Small intestine (tissue), 16 donors: ENCODE data around the gene JSRP1. TPM values are rescaled to one million over a fixed set of nuclear protein-coding genes. Genes with fewer than 3 reads are reported as not detected.

ENCODE experiments used
- DNase-seq, 2 donors: peaks; one replicate each; pipeline versions ENCODE4 v3.0.0 to v3.0.0-alpha.2; 2013
- FAIRE-seq: peaks from 2 replicates; lab custom pipeline; 2012; peaks lifted over from hg19 to GRCh38; lab: Jason Lieb, UNC
- H3K27ac ChIP-seq, 3 donors: one replicate each; pipeline ENCODE4 v1.5.1; 2013; ENCODE audit warnings: low read length in 2 of 3, mild to moderate bottlenecking in 2 of 3, control low read depth in 1 of 3, inconsistent platforms in 1 of 3, low read depth in 1 of 3, moderate library complexity in 1 of 3
- H3K27me3 ChIP-seq, 3 donors: one replicate each; pipeline ENCODE4 v1.6.1; 2013; ENCODE audit warnings: low read length in 3 of 3, inconsistent platforms in 1 of 3; ENCODE audit not compliant: control insufficient read depth in 3 of 3, insufficient read depth in 3 of 3
- H3K36me3 ChIP-seq, 3 donors: one replicate each; pipeline ENCODE4 v1.6.1; 2013; ENCODE audit warnings: low read length in 3 of 3, inconsistent platforms in 1 of 3, low read depth in 1 of 3, mild to moderate bottlenecking in 1 of 3, moderate library complexity in 1 of 3; ENCODE audit not compliant: control insufficient read depth in 3 of 3, insufficient read depth in 2 of 3
- H3K4me1 ChIP-seq, 3 donors: one replicate each; pipeline ENCODE4 v1.6.1; 2013; ENCODE audit warnings: low read length in 2 of 3, inconsistent platforms in 1 of 3, low read depth in 1 of 3, mild to moderate bottlenecking in 1 of 3, moderate library complexity in 1 of 3; ENCODE audit not compliant: control insufficient read depth in 3 of 3, insufficient read depth in 2 of 3
- H3K4me3 ChIP-seq, 3 donors: one replicate each; pipeline ENCODE4 v1.5.1; 2013; ENCODE audit warnings: low read length in 3 of 3, control low read depth in 1 of 3, inconsistent platforms in 1 of 3, low read depth in 1 of 3, mild to moderate bottlenecking in 1 of 3, moderate library complexity in 1 of 3
- H3K9me3 ChIP-seq, 2 donors: one replicate each; pipeline ENCODE4 v1.6.1; 2013; ENCODE audit warnings: low read depth in 1 of 2, low read length in 1 of 2; ENCODE audit not compliant: control insufficient read depth in 2 of 2, insufficient read depth in 1 of 2
- WGBS, 3 donors: extraction: QIAGEN DNeasy Blood & Tissue Kit; methylation state at CpG; one replicate each; pipeline ENCODE4 v1.1.7; 2013; 5-methylcytosine and 5-hydroxymethylcytosine counted together
- long read RNA-seq, 10 donors: transcript quantifications; one replicate each; lab custom pipeline, GENCODE V29; 2026
- polyA plus RNA-seq, 4 donors: library from polyadenylated mRNA; stranded (reverse) in 3 of 4; unstranded in 1 of 4; fragments of 200-250 nt in 3 of 4; fragments of 120-200 nt in 1 of 4; gene quantifications; one replicate each; pipeline versions ENCODE4 v1.2.1 to v1.2.3, GENCODE V29; 2013
- donor health status: healthy with polysubstance abuse.
- donor health status: control.
- donor health status: control.
- donor health status: Bipolar disorder and iron deficiency.
- donor health status: healthy.

The JSRP1 gene, protein sequence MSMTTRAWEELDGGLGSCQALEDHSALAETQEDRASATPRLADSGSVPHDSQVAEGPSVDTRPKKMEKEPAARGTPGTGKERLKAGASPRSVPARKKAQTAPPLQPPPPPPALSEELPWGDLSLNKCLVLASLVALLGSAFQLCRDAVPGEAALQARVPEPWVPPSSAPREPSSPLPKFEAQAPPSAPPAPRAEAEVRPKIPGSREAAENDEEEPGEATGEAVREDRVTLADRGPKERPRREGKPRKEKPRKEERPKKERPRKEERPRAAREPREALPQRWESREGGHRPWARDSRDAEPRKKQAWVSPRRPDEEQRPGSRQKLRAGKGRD
- polyA plus RNA-seq: 1 to 10 TPM in 3 of 4 donors, under 1 TPM in 1; 0.69 to 2.4 (median 1.6) TPM
- long read RNA-seq, donor 1: 0 reads
- long read RNA-seq, donor 2: 0 reads
- long read RNA-seq, donor 3, partial matches to known transcripts: 546 of 546 reads
- long read RNA-seq, donor 3, other reads (novel, unspliced or antisense): 0 of 546 reads
- long read RNA-seq, donor 4: 0 reads
- long read RNA-seq, donor 5, partial matches to known transcripts: 315 of 315 reads
- long read RNA-seq, donor 5, other reads (novel, unspliced or antisense): 0 of 315 reads
- long read RNA-seq, donor 6: 0 reads
- long read RNA-seq, donor 7, partial matches to known transcripts: 1,480 of 1,514 reads
- long read RNA-seq, donor 7, other reads (novel, unspliced or antisense): 34 of 1,514 reads
- long read RNA-seq, donor 8, partial matches to known transcripts: 0 of 3 reads
- long read RNA-seq, donor 8, other reads (novel, unspliced or antisense): 0 of 3 reads
- long read RNA-seq, donor 9: 0 reads
- long read RNA-seq, donor 10, partial matches to known transcripts: 892 of 938 reads
- long read RNA-seq, donor 10, other reads (novel, unspliced or antisense): 46 of 938 reads

GRCh38 chr19:2255982-2256685 is at the start of gene JSRP1:
Gene JSRP1 (minus strand): TSS chr19:2256417. CDS start chr19:2255314, 1,103 bp downstream.
- DNase-seq (peak in 1 of 2 donors; percentile 21), FAIRE-seq (no peak)
- 67 to 73% (median 70%) methylated on average over 24 of the region's 24 CpGs for WGBS, 3 donors
- H3K4me1 ChIP-seq: peaks cover 0 to 20% (median 0%) of the 10 kb centered on the region in 3 donors
- H3K27ac ChIP-seq: no peak within 1 kb of the TSS
- no peaks in the 10 kb centered on the region for H3K36me3 ChIP-seq
- no peak within 1 kb of the TSS for H3K4me3 ChIP-seq
- H3K27me3 ChIP-seq: peaks cover 15 to 46% (median 16%) of the 10 kb centered on the region in 3 donors
- no peaks in the 10 kb centered on the region for H3K9me3 ChIP-seq

GRCh38 chr19:2305452-2306280 is 49.4 kb upstream of the JSRP1 start:
- Histone ChIP-seq H3K27me3 (peaks cover 0 to 67% (median 13%) of the 10 kb centered on the region in 3 donors), H3K4me1 (peaks cover 0 to 33% (median 0%) of the 10 kb centered on the region in 3 donors), H3K4me3 (no peak overlapping the region), H3K27ac (peak overlapping the region in 1 of 3 donors; percentile 70), H3K36me3 (no peaks in the 10 kb centered on the region), H3K9me3 (no peaks in the 10 kb centered on the region)
- FAIRE-seq (no peak), DNase-seq (no peak)
- 72 to 78% (median 72%) methylated on average over 19 of the region's 19 CpGs for WGBS, 3 donors

DNA sequence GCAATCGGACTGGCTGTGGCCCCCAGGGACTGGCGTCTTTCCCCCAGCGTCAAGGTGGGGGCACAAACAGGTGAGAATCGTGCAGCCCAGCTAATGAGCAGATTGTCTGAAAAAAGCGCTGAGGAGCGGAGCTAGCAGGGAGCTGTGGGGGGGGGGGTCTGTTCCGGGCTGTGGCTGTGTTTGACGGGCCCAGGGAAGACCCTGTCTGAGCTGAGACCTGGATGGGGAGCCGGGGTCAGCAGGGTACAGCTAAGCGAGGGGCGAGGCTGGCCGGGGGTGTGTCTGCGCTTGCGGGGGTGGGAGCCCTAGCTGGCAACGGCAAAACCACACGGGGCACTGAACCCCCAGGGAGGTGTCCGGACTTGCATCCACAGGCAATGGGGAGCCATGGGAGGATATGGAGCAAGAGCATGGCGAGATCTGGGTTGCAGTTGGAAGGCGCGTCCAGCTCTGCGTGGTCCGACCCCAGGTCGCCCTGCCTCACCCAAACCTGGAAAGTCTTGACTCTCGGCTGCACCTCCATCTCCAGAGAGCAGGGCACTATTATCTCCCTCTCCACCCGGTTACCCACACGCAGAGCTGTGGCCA is 47.1 kb upstream of the JSRP1 start:
- Histone ChIP-seq H3K27me3 (peaks cover 0 to 45% (median 11%) of the 10 kb centered on the region in 3 donors), H3K9me3 (no peaks in the 10 kb centered on the region), H3K4me1 (peaks cover 0 to 31% (median 0%) of the 10 kb centered on the region in 3 donors), H3K27ac (no peak overlapping the region), H3K4me3 (no peak overlapping the region), H3K36me3 (no peaks in the 10 kb centered on the region)
- DNase-seq (no peak), FAIRE-seq (no peak)
- WGBS, 3 donors: 75 to 80% (median 78%) methylated on average over 26 of the region's 26 CpGs

DNA sequence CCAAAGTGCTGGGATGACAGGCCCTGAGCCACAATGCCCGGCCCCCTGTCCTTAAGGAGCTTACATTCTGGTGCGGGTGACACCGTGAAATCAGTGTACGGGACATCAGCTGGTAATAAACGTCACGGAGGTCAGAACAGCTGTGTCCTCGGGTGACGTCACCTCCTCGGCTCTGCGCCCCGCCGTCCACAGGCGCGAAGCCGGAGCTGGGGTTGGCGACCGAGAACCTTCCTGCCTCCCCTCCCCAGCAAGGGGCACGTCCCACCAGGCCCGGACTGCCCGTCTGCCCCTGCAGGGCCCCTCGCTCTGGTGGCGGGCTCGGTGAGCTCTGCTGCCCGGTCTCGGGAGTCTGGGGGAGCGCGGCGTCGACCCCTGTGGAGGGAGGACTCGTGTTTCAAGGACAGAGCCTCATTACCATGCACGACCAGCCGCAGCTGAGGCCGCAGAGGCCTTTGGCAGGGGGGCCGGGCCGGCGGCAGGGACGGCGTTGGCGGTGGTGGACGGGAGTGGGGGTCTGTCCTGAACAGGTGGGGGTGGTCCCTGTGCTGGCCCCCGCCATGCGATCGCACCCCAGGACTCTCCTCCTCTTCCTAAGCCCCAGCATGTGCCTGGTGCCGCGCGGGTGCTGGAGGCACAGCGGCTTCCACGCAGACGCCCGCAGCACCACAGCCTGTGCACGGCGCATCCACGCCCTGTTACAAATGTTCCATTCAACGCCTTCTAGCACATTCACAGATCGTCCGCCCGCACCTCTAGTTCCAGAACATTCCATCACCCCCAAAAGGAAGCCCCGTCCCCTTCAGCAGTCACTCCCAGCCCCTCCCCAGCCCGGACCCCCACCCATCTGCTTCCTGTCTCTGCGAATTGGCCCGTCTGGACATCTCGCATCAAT is 46.3 kb upstream of the JSRP1 start:
- peaks cover 0 to 40% (median 11%) of the 10 kb centered on the region in 3 donors for H3K27me3 ChIP-seq
- no peak for FAIRE-seq
- no peak overlapping the region for H3K4me3 ChIP-seq
- no peak overlapping the region for H3K27ac ChIP-seq
- 19 to 44% (median 35%) methylated on average over 58 to 62 of the region's 62 CpGs for WGBS, 3 donors
- DNase-seq: peak in 1 of 2 donors; percentile 70
- no peaks in the 10 kb centered on the region for H3K36me3 ChIP-seq
- peaks cover 0 to 27% (median 0%) of the 10 kb centered on the region in 3 donors for H3K4me1 ChIP-seq
- no peaks in the 10 kb centered on the region for H3K9me3 ChIP-seq

- DNase-seq (no peak), FAIRE-seq (no peak)
- no peak overlapping the region for H3K4me3 ChIP-seq
- H3K27ac ChIP-seq: no peak overlapping the region
- H3K36me3 ChIP-seq: no peaks in the 10 kb centered on the region
- 48 to 74% (median 68%) methylated on average over 17 of the region's 17 CpGs for WGBS, 3 donors
- H3K27me3 ChIP-seq: peaks cover 0 to 33% (median 4%) of the 10 kb centered on the region in 3 donors
- no peaks in the 10 kb centered on the region for H3K9me3 ChIP-seq
- peaks cover 0 to 23% (median 0%) of the 10 kb centered on the region in 3 donors for H3K4me1 ChIP-seq
Measured at GRCh38 chr19:2300533-2300932, 44.3 kb upstream of the JSRP1 start.

DNA sequence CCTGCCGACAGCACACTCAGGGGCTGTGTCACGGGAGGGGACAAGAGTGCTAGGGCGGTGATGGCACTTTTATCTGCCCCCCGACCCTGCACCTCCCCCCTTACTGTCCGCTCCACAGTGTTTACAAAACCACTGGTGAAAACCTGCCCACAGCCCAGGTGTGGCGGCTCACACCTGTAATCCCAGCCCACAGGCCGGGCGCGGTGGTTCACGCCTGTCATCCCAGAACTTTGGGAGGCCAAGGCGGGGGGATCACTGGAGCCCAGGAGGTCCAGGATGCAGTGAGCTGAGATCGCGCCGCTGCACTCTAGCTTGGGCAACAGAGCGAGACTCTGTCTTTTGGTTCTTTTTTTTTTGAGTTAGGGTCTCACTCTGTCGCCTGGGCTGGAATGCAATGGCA is 39.9 kb upstream of the JSRP1 start:
- Histone ChIP-seq H3K27ac (no peak overlapping the region), H3K27me3 (peaks cover 11 to 50% (median 12%) of the 10 kb centered on the region in 3 donors), H3K9me3 (no peaks in the 10 kb centered on the region), H3K4me1 (no peaks in the 10 kb centered on the region), H3K36me3 (no peaks in the 10 kb centered on the region), H3K4me3 (no peak overlapping the region)
- no peak for FAIRE-seq
- no peak for DNase-seq
- WGBS, 3 donors: 43 to 80% (median 65%) methylated on average over 16 of the region's 16 CpGs
